Activated CD8-positive, alpha-beta memory T cell treated with anti-CD3 and anti-CD28 coated beads, Interleukin-2, amount 10 ng/mL, durations not matched to agents 7 days and 5 days (primary cell): ENCODE measurements around the gene SIGLEC11. TPM values are rescaled to one million over a fixed set of nuclear protein-coding genes. Genes with fewer than 3 reads are reported as not detected.
"Not testable (repeated sequence)": the region's sequence is repeated elsewhere in the genome, so short reads cannot be mapped to it uniquely, and the experiment has no call there.

Experiments
- ATAC-seq: fragments of 150-1000 bp; cut with Tn5 transposase; one replicate; pipeline ENCODE4 v1.10.0; 2021; ENCODE audit warnings: moderate library complexity
- CTCF ChIA-PET: fragments of 350-600 bp; sonication (Branson Sonifier 250); formaldehyde crosslinking; loops from one replicate; lab custom pipeline; 2021; ENCODE audit warnings: antibody characterized with exemption; lab: Charles Lee
- DNase-seq: peaks from one replicate; pipeline ENCODE4 v3.0.0-alpha.2; 2020
- H3K27ac Mint-ChIP-seq: one replicate; pipeline ENCODE4 v1.8.0; 2021; ENCODE audit warnings: mild to moderate bottlenecking, mixed read lengths
- H3K27me3 Mint-ChIP-seq: one replicate; pipeline ENCODE4 v1.8.0; 2021; ENCODE audit warnings: mixed read lengths
- H3K36me3 Mint-ChIP-seq: one replicate; pipeline ENCODE4 v1.8.0; 2021; ENCODE audit warnings: mild to moderate bottlenecking, mixed read lengths
- H3K4me1 Mint-ChIP-seq: one replicate; pipeline ENCODE4 v1.8.0; 2021; ENCODE audit warnings: mixed read lengths
- H3K4me3 Mint-ChIP-seq: one replicate; pipeline ENCODE4 v1.8.0; 2021; ENCODE audit warnings: mild to moderate bottlenecking, moderate library complexity, mixed read lengths
- H3K9me3 Mint-ChIP-seq: one replicate; pipeline ENCODE4 v1.8.0; 2022; ENCODE audit warnings: low read depth, mixed read lengths
- total RNA-seq, 2 experiments: library from RNA; stranded (reverse); gene quantifications; one replicate each; pipeline ENCODE4 v1.2.3, GENCODE V29; 2021

Gene SIGLEC11
- total RNA-seq, 2 experiments from 2014 or later, result not detected

DNA sequence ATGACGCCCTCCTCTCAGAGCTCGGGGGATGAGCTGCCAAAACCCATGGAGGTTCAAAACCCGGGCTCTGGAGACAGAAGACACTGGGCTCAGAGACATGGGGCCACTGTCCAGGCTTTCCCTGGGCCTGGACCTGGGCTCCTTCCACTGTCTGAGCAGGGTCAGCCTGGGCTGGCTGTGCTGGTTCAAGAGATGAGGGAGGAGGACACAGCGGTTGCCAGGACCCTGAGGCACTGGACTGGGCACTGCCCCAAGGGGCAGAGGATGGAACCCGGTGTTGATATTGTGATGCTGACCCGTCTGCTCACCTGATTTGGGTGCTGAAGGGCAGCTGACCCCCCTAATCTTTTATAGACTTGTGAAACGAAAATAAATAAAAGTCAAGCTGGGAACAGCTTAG, 14.1 kb upstream of the SIGLEC11 start:
- peaks cover 2% of the 10 kb centered on the region for H3K36me3 Mint-ChIP-seq
- H3K27ac Mint-ChIP-seq, result no peak overlapping the region
- no peaks in the 10 kb centered on the region for H3K9me3 Mint-ChIP-seq
- ATAC-seq, result no peak
- no peaks in the 10 kb centered on the region for H3K4me1 Mint-ChIP-seq
- CTCF ChIA-PET, result interaction anchor here (1.3 kb wide), 1 partner anchor 37 kb away, joined by 3 read pairs; no protein-coding TSS in a partner anchor
- H3K27me3 Mint-ChIP-seq, result no peaks in the 10 kb centered on the region
- no peak overlapping the region for H3K4me3 Mint-ChIP-seq
- DNase-seq, result no peak

DNA sequence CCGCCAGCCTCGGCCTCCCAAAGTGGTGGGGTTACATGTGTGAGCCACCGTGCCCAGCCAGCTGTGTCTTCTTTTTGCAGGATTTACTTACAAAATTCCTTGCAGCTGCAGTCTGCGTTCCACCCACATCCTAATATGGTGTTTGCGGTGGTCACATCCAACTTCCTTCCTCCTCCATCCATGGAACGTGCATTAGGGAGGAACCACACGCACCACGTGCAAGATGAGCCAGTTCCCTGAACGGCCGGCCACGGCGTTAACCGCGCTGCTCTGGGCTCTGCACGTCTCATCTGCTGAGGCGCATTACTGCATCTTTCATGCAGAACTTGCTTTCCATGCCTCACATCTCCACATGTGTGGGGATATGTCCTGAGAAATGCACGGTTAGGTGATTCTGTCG, 13.0 kb upstream of the SIGLEC11 start:
- no peaks in the 10 kb centered on the region for H3K27me3 Mint-ChIP-seq

DNA sequence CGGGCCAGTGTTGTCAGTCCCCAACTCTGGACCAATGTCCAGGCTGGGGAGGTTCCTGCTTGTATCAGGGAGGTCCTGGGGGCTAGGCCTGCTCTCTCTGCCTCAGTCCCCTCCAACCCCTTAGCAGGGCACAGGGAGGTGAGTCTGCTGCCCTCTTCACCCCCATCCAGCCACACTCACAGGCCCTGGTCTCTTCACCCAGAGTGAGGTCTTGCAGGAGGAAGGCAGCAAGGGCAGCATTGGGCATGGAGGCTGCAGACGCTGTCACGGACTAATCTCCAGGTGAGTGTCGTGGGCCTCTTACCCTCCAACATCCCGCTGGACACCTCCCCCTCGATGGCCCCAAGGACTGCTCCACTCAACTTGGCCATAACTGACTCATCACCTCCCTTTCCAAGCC, 11.9 kb upstream of the SIGLEC11 start:
- Mint-ChIP-seq H3K36me3 (peaks cover 2% of the 10 kb centered on the region), H3K4me1 (no peaks in the 10 kb centered on the region), H3K27me3 (no peaks in the 10 kb centered on the region), H3K27ac (no peak overlapping the region), H3K4me3 (no peak overlapping the region), H3K9me3 (no peaks in the 10 kb centered on the region)
- CTCF ChIA-PET, result no interaction called here
- DNase-seq (no peak), ATAC-seq (no peak)

More for the DNA sequence above, 13.0 kb upstream of the SIGLEC11 start:
- Mint-ChIP-seq H3K9me3 (no peaks in the 10 kb centered on the region), H3K27ac (no peak overlapping the region), H3K36me3 (peaks cover 2% of the 10 kb centered on the region), H3K4me1 (no peaks in the 10 kb centered on the region), H3K4me3 (no peak overlapping the region)
- CTCF ChIA-PET, result no interaction called here
- no peak for ATAC-seq
- DNase-seq, result no peak

DNA sequence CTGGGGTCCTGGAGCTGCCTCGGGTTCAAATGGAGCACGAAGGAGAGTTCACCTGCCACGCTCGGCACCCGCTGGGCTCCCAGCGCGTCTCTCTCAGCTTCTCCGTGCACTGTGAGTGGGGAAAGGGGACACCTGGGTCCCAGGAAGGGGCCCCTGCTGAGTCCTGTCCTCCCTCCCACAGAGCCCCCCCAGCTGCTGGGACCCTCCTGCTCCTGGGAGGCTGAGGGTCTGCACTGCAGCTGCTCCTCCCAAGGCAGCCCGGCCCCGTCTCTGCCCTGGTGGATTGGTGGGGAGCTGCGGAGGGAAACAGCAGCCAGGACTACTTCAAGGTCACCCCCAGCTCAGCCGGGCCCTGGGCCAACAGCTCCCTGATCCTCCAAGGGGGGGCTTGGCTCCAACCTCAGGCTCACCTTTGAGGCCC, 11.0 kb upstream of the SIGLEC11 start:
- H3K36me3 Mint-ChIP-seq, result peaks cover 2% of the 10 kb centered on the region
- H3K4me3 Mint-ChIP-seq, result no peak overlapping the region
- no peaks in the 10 kb centered on the region for H3K4me1 Mint-ChIP-seq
- ATAC-seq (no peak), DNase-seq (no peak)
- CTCF ChIA-PET, result no interaction called here
- no peaks in the 10 kb centered on the region for H3K27me3 Mint-ChIP-seq
- no peaks in the 10 kb centered on the region for H3K9me3 Mint-ChIP-seq
- no peak overlapping the region for H3K27ac Mint-ChIP-seq

DNA sequence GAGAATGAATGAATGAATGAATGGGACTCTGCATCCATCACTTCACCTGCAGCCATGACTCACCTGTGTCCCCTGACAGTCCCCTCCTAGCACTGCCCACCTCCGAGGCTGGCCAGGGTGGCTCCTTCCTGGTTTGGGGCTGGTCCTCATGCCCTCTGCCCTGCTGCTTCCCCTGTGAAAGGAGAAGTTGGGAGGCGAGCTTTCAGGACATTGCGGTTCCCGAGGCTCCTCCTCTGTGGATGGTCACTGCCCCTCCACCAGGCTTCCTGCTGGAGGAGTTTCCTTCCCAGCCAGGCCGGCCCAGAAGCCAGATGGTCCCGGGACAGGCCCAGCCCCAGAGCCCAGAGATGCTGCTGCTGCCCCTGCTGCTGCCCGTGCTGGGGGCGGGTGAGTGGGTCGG, 8.4 kb upstream of the SIGLEC11 start:
- H3K4me3 Mint-ChIP-seq, H3K27me3 Mint-ChIP-seq, H3K4me1 Mint-ChIP-seq, DNase-seq, H3K27ac Mint-ChIP-seq, ATAC-seq, CTCF ChIA-PET, H3K9me3 Mint-ChIP-seq, H3K36me3 Mint-ChIP-seq: not testable (repeated sequence)

DNA sequence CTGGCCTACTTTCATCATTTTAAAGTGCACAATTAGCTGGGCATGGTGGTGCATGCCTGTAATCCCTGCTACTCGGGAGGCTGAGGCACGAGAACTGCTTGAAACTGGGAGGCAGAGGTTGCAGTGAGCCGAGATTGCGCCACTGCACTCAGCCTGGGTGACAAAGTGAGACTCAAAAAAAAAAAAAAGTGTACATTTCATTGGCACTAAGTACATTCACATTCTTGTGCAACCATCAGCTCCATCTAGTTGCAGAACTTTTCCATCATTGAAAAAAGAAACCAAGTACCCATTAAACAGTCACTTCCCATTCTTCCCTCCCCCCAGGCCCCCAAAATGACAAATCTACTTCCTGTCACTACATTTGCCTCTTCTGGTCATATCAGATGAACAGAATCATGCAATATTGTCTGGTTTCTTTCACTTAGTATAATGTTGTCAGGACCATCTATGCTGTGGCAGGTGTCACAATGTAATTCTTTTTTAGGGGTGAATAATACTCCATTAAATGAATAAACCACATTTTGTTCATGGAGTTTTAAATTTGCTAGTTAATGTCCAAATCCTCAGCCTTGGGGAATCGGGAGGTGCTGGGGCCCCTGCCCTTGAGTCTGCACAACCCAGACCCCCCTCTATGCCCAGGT, 7.4 kb upstream of the SIGLEC11 start:
- no peak for ATAC-seq
- no peak overlapping the region for H3K4me3 Mint-ChIP-seq
- CTCF ChIA-PET, result no interaction called here

DNA sequence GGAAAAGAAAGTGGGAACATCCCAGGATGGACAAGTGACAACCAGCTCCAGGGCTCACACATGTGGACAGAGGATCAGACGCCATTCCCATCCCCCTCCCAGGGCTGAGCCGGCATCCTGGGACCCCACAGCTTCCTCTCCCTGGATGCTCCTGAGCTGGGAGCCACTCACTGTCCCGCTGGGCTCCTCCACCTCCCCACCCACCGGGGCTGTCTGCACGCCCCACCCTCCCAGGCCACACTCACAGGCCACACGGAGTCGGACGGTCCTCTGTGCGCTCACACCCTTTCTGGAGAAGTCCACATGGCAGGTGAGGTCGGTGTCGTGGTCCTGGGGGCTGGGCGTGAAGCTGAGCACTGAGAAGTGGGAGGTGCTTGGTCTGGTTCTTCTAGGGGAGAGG, 1.1 kb downstream of the SIGLEC11 start:
- H3K27ac Mint-ChIP-seq, CTCF ChIA-PET, H3K4me3 Mint-ChIP-seq, H3K27me3 Mint-ChIP-seq, H3K36me3 Mint-ChIP-seq, H3K4me1 Mint-ChIP-seq, ATAC-seq, DNase-seq, H3K9me3 Mint-ChIP-seq: not testable (repeated sequence)

More for the DNA sequence above, 7.4 kb upstream of the SIGLEC11 start:
- no peak for DNase-seq
- Mint-ChIP-seq H3K4me1 (peaks cover 4% of the 10 kb centered on the region), H3K27ac (no peak overlapping the region), H3K36me3 (no peaks in the 10 kb centered on the region), H3K27me3 (no peaks in the 10 kb centered on the region), H3K9me3 (no peaks in the 10 kb centered on the region)

DNA sequence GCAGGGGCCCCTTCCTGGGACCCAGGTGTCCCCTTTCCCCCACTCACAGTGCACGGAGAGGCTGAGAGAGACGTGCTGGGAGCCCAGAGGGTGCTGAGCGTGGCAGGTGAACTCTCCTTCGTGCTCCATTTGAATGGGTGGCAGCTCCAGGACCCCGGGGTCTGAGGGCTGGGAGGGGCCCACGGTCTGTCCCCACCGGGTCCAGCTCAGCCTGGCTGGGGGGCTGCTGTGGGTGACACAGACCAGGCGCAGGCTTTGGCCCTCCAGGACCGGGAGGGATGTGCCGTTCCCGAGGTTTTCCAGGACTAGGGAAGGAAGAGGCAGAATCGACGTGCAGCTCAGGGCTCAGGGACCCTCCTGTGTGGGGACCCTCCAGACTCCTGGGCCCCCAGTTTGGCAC, 2.4 kb downstream of the SIGLEC11 start:
- not testable (repeated sequence) for H3K27ac Mint-ChIP-seq, H3K4me3 Mint-ChIP-seq, ATAC-seq, H3K36me3 Mint-ChIP-seq, DNase-seq, H3K4me1 Mint-ChIP-seq, H3K9me3 Mint-ChIP-seq
- CTCF ChIA-PET, result interaction anchor here (1.6 to 1.8 kb wide), 2 partner anchors 25 to 26 kb away, joined by 3 to 6 read pairs; no protein-coding TSS in a partner anchor
- peaks cover 15% of the 10 kb centered on the region for H3K27me3 Mint-ChIP-seq

DNA sequence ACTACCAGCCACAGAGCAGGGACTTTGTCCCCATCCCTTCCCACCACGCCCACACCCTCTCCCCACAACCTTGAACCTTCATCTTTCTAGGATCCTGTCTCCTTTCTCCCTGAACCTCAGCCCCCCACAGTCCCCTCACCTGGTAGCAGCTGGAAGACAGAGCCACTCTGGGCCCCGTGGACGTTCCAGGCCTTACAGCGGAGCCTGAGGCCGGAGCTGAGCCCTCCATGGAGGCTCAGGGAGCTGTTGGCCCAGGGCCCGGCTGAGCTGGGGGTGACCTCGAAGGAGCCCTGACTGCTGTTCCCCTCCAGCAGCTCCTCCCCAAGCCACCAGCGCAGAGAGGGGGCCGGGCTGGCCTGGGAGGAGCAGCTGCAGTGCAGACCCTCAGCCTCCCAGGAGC, 2.8 kb downstream of the SIGLEC11 start:
- not testable (repeated sequence) for ATAC-seq, H3K9me3 Mint-ChIP-seq, H3K4me1 Mint-ChIP-seq, H3K36me3 Mint-ChIP-seq, H3K4me3 Mint-ChIP-seq, DNase-seq, H3K27ac Mint-ChIP-seq
- CTCF ChIA-PET, result interaction anchor here (1.6 to 1.8 kb wide), 2 partner anchors 25 to 27 kb away, joined by 3 to 6 read pairs; no protein-coding TSS in a partner anchor
- H3K27me3 Mint-ChIP-seq, result peaks cover 20% of the 10 kb centered on the region

DNA sequence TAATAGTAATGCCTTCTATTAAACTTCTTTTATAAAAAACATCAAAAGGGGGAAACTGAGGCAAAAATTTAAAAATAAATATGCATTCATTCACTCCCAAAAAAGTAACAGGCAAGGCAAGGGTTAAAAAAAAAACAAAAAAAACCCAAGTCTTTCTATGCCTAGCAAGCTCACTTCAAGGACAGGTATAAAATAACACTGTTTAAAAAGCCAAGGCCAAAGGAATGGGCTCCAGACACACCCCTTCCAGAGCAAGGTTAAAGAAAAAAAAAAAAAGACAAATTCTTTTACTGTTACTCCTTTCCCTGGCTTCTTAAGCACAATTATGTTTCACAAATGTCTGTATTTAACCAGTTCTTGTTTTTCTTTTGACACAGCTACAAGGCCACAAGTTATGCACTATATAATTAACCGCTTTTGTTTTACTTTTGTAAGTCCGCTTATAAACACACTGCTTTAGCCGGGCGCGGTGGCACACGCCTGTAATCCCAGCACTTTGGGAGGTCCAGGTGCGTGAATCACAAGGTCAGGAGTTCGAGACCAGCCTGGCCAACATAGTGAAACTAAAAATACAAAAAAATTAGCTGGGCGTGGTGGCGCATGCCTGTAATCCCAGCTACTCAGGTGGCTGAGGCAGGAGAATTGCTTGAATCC, 3.6 kb downstream of the SIGLEC11 start:
- H3K36me3 Mint-ChIP-seq, result no peaks in the 10 kb centered on the region
- no peak for ATAC-seq
- H3K27me3 Mint-ChIP-seq, result peaks cover 24% of the 10 kb centered on the region

DNA sequence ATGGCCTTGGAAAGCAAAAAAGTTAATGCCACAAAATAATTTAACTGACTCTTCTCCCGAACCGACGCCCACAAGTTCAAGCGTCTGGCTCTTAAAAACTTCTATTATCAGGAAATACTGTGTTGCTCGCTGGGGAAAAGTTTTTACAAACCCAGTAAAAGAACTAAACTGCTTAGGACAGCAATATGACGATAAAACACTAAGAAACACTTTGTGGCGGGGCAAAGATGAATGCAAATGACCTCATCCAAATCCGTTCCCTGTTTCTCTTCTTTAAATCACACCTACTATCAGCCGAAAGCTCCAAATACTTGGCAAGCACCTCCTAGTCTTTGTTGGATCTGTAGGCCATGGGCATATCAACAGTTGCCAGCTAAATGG, 4.9 kb downstream of the SIGLEC11 start:
- CTCF ChIA-PET, result no interaction called here
- DNase-seq, result no peak
- no peak for ATAC-seq
- Mint-ChIP-seq H3K36me3 (no peaks in the 10 kb centered on the region), H3K4me3 (no peak overlapping the region), H3K27ac (no peak overlapping the region), H3K4me1 (peaks cover 6% of the 10 kb centered on the region), H3K9me3 (no peaks in the 10 kb centered on the region), H3K27me3 (peaks cover 24% of the 10 kb centered on the region)

More for the DNA sequence above, 3.6 kb downstream of the SIGLEC11 start:
- Mint-ChIP-seq H3K27ac (no peak overlapping the region), H3K4me1 (peaks cover 6% of the 10 kb centered on the region), H3K9me3 (no peaks in the 10 kb centered on the region), H3K4me3 (no peak overlapping the region)
- CTCF ChIA-PET, result interaction anchor here (1.2 to 1.8 kb wide), 3 partner anchors 19 to 28 kb away, joined by 3 to 6 read pairs (median 4); no protein-coding TSS in a partner anchor
- no peak for DNase-seq

DNA sequence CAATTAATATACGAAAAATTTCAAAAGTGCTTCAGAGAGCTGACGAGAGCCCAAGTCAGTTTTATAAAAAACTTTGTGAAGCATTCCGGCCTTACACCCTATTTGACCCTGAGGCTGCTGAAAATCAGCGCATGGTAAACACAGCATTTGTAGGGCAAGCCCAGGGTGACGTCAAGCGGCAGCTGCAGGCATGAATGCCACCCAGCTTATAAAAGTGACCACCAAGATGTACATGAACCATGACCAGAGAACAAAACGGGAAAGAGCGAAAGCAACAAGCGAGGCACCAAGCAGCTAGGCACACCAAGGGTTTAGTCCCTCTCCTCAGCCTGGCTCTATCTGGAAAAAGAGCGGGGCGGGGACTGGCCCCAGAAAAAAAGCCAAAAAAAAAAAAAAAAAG, 6.0 kb downstream of the SIGLEC11 start:
- CTCF ChIA-PET, result interaction anchor here (1.1 to 1.3 kb wide), 2 partner anchors 17 to 181 kb away, joined by 3 to 4 read pairs; no protein-coding TSS in a partner anchor
- H3K36me3 Mint-ChIP-seq, result no peaks in the 10 kb centered on the region
- ATAC-seq (no peak), DNase-seq (no peak)
- H3K27ac Mint-ChIP-seq, result no peak overlapping the region
- no peak overlapping the region for H3K4me3 Mint-ChIP-seq
- peaks cover 26% of the 10 kb centered on the region for H3K27me3 Mint-ChIP-seq
- H3K4me1 Mint-ChIP-seq, result peaks cover 6% of the 10 kb centered on the region
- no peaks in the 10 kb centered on the region for H3K9me3 Mint-ChIP-seq

DNA sequence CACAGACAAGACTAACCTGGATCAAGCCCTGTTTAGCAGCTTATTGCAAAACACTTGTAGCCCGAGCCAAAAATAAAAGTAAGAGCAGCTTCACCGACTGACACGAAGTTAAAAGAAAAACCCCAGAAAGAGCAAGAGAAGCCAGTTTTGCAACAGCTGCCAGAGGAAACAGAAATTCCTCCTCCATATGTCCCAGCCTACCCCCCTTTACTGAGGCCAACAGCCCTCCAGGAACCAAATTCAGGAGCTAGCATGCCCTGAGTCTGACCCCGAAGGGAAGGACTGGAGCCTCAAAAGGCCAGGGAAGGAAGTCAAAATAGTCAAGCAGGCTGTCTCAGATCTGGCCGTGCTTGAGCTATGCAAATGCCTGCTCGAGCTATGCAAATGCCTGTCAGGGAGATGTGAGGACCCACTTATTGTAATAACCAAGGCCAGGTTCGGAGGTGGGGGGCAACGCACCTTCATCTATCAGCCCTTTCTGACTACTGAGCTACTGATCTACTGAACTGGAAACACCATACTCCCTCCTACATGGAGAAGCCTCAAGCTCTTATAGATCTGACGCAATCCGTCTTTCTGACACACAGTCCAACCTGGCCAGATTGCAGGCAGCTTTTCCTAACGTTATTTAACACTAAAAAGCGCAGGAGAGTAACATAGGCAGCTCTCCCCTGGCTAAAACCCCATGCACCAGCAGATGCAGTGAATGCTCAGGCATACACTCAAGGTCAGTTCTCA, 6.7 kb downstream of the SIGLEC11 start:
- no peak for DNase-seq
- no peaks in the 10 kb centered on the region for H3K36me3 Mint-ChIP-seq
- CTCF ChIA-PET, result interaction anchor here (0.8 to 1.3 kb wide), 3 partner anchors 11 to 182 kb away, joined by 3 to 4 read pairs (median 3); no protein-coding TSS in a partner anchor
- no peak overlapping the region for H3K27ac Mint-ChIP-seq
- ATAC-seq, result no peak
- H3K4me1 Mint-ChIP-seq, result peaks cover 6% of the 10 kb centered on the region
- H3K9me3 Mint-ChIP-seq, result no peaks in the 10 kb centered on the region
- peaks cover 26% of the 10 kb centered on the region for H3K27me3 Mint-ChIP-seq
- H3K4me3 Mint-ChIP-seq, result no peak overlapping the region
